Measurements from ENCODE around the gene AQP12B.

AQP12B gene

DNA sequence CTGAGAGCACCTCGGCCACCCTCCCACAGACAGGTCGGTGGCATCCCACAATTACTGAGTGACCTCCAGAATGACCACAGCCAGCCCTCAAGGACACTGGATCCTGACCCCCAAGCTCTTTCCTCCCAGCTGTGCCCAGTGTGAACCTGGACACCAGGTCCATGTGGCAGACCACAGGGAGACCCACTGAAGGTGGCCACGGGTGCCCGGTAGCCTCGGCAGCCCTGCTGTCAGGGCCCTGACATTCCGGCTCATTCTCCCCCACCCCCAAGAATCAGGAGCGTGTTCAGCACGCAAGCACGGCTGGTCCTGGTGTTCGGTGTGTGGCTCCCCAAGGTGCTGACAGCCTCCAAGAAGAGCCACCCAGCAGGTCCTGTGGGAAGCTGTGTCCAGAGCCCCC, 41.7 kb upstream of the AQP12B start:
- H3K36me3 ChIP-seq (ENCODE audit: insufficient read depth, low read length): no peaks in the 10 kb centered on the region
- no peak overlapping the region for H3K4me3 ChIP-seq (ENCODE audit: low read depth in 1 of 2, low read length in 2 of 2)
- no peaks in the 10 kb centered on the region for H3K27me3 ChIP-seq (ENCODE audit: control insufficient read depth in 1 of 2, insufficient read depth in 2 of 2, low read length in 2 of 2)
- H3K27ac ChIP-seq (ENCODE audit: low read depth, low read length): no peak overlapping the region
- H3K9ac ChIP-seq (ENCODE audit: low read length): no peak overlapping the region
- no peaks in the 10 kb centered on the region for H3K9me3 ChIP-seq (ENCODE audit: low read length)
- H3K4me1 ChIP-seq (ENCODE audit: insufficient read depth, low read length): no peaks in the 10 kb centered on the region

GRCh38 chr2:240723851-240724250, 41.2 kb upstream of the AQP12B start:
- no peaks in the 10 kb centered on the region for H3K27me3 ChIP-seq (ENCODE audit: control insufficient read depth in 1 of 2, insufficient read depth in 2 of 2, low read length in 2 of 2)
- no peak overlapping the region for H3K27ac ChIP-seq (ENCODE audit: low read depth, low read length)
- no peaks in the 10 kb centered on the region for H3K9me3 ChIP-seq (ENCODE audit: low read length)
- no peak overlapping the region for H3K9ac ChIP-seq (ENCODE audit: low read length)
- no peak overlapping the region for H3K4me3 ChIP-seq (ENCODE audit: low read depth in 1 of 2, low read length in 2 of 2)
- no peaks in the 10 kb centered on the region for H3K4me1 ChIP-seq (ENCODE audit: insufficient read depth, low read length)
- H3K36me3 ChIP-seq (ENCODE audit: insufficient read depth, low read length): no peaks in the 10 kb centered on the region

DNA sequence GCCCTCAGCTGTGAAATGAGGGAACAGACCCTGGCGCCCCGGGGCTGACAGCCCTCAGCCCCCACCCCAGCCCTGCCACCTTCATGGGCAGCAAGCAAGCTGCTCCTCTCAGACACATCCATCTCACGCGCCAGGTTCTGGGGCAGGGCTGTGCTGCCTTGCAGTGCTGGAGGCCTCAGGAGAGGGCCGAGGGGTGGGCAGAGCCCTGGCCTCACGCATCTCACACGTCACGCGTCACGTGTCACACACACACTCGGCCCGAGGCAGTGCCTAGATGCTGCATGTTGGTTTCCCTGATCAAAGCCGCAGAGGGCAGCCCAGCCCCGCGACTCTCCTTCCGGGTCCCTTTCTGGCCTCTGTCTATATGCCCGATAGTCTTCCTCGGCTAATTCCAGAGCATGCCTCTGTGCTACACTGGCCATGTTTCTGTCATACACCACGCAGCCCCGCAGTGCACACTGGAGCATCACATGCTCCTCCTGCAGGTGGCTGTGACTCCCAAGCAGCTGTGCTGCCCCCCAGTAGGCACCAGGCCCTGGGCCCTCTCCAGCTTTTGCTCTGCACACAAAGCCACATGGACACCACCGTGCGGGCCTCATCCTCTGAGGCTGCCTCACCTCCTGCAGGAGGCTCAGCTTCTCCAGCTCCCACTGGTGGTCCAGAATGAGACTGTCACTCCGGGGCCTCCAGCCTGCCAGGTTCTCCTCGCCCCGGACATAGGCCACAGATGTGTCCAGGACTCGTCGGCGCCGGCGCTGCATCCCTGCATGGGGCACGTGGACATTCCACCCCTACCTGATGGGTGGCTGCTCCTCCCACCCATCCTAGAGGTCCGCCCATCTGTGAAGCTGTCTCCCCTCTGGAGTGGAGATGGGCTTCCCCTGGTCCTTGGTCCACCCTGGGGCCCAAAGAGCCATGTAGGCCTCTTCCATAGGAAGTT, 40.4 kb upstream of the AQP12B start:
- H3K27ac ChIP-seq (ENCODE audit: low read depth, low read length): no peak overlapping the region
- no peaks in the 10 kb centered on the region for H3K36me3 ChIP-seq (ENCODE audit: insufficient read depth, low read length)
- H3K27me3 ChIP-seq (ENCODE audit: control insufficient read depth in 1 of 2, insufficient read depth in 2 of 2, low read length in 2 of 2): no peaks in the 10 kb centered on the region

GRCh38 chr2:240722376-240722775, 39.7 kb upstream of the AQP12B start:
- no peak overlapping the region for H3K4me3 ChIP-seq (ENCODE audit: low read depth in 1 of 2, low read length in 2 of 2)
- no peaks in the 10 kb centered on the region for H3K9me3 ChIP-seq (ENCODE audit: low read length)
- no peaks in the 10 kb centered on the region for H3K4me1 ChIP-seq (ENCODE audit: insufficient read depth, low read length)
- no peaks in the 10 kb centered on the region for H3K36me3 ChIP-seq (ENCODE audit: insufficient read depth, low read length)
- H3K27me3 ChIP-seq (ENCODE audit: control insufficient read depth in 1 of 2, insufficient read depth in 2 of 2, low read length in 2 of 2): no peaks in the 10 kb centered on the region
- H3K27ac ChIP-seq (ENCODE audit: low read depth, low read length): no peak overlapping the region
- H3K9ac ChIP-seq (ENCODE audit: low read length): no peak overlapping the region

More for the DNA sequence above, 40.4 kb upstream of the AQP12B start:
- H3K4me1 ChIP-seq (ENCODE audit: insufficient read depth, low read length): no peaks in the 10 kb centered on the region
- no peaks in the 10 kb centered on the region for H3K9me3 ChIP-seq (ENCODE audit: low read length)
- no peak overlapping the region for H3K4me3 ChIP-seq (ENCODE audit: low read depth in 1 of 2, low read length in 2 of 2)
- H3K9ac ChIP-seq (ENCODE audit: low read length): no peak overlapping the region

- H3K9me3 ChIP-seq (ENCODE audit: low read length): no peaks in the 10 kb centered on the region
- H3K27me3 ChIP-seq (ENCODE audit: control insufficient read depth in 1 of 2, insufficient read depth in 2 of 2, low read length in 2 of 2): no peaks in the 10 kb centered on the region
- no peak overlapping the region for H3K9ac ChIP-seq (ENCODE audit: low read length)
- H3K4me1 ChIP-seq (ENCODE audit: insufficient read depth, low read length): no peaks in the 10 kb centered on the region
- no peak overlapping the region for H3K4me3 ChIP-seq (ENCODE audit: low read depth in 1 of 2, low read length in 2 of 2)
- H3K36me3 ChIP-seq (ENCODE audit: insufficient read depth, low read length): no peaks in the 10 kb centered on the region
- no peak overlapping the region for H3K27ac ChIP-seq (ENCODE audit: low read depth, low read length)
Measured at GRCh38 chr2:240721596-240722180, 39.0 kb upstream of the AQP12B start.

DNA sequence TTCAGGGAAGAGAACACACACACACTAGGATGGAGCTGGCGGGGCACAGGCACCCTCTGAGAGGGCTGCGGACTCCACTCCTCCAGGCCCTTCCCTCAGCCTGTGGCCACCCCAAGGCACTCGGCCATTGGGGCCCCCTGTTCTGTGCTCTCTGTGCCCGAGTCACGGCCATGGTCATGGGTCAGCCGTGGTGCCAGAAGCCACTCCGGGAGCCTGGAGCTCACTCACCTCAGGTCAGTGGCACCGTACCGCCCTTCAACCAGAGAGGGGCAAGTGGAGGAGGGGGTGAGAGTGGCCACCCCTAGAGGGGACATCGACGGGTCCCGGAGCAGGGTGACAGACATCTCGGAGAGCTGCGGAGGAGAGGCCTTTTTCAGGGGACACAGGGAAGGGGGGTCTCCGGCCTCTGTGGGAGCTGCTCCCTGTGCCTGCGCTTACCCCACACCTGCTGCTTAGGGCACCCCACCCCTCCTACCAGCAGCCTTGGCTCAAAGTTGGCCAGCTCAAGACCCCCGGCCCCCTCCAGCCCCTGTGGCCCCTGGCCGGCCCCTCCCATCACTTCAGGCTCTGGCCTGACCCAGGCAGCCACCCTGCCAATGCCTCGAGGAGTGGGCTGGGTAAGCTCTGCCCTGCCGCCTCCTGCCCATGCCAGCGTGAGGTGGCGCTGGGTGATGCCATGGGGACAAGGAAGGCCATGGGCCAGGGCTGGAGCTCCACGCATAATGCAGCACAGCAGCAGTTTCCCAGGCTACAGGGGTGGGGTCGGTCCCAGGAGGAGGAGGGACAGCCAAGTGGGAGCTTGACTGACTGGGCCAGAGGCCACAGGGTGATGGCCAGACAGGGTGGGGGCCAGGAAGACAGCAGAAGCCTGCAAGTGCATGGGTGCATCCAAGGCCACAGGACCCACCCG, 38.3 kb upstream of the AQP12B start:
- no peaks in the 10 kb centered on the region for H3K36me3 ChIP-seq (ENCODE audit: insufficient read depth, low read length)
- H3K4me1 ChIP-seq (ENCODE audit: insufficient read depth, low read length): no peaks in the 10 kb centered on the region
- no peak overlapping the region for H3K27ac ChIP-seq (ENCODE audit: low read depth, low read length)
- H3K4me3 ChIP-seq (ENCODE audit: low read depth in 1 of 2, low read length in 2 of 2): no peak overlapping the region
- H3K9ac ChIP-seq (ENCODE audit: low read length): no peak overlapping the region
- no peaks in the 10 kb centered on the region for H3K9me3 ChIP-seq (ENCODE audit: low read length)
- no peaks in the 10 kb centered on the region for H3K27me3 ChIP-seq (ENCODE audit: control insufficient read depth in 1 of 2, insufficient read depth in 2 of 2, low read length in 2 of 2)

- H3K9me3 ChIP-seq (ENCODE audit: low read length): no peaks in the 10 kb centered on the region
- H3K27me3 ChIP-seq (ENCODE audit: control insufficient read depth in 1 of 2, insufficient read depth in 2 of 2, low read length in 2 of 2): no peaks in the 10 kb centered on the region
- H3K4me3 ChIP-seq (ENCODE audit: low read depth in 1 of 2, low read length in 2 of 2): no peak overlapping the region
- H3K4me1 ChIP-seq (ENCODE audit: insufficient read depth, low read length): no peaks in the 10 kb centered on the region
- no peaks in the 10 kb centered on the region for H3K36me3 ChIP-seq (ENCODE audit: insufficient read depth, low read length)
- H3K9ac ChIP-seq (ENCODE audit: low read length): no peak overlapping the region
- no peak overlapping the region for H3K27ac ChIP-seq (ENCODE audit: low read depth, low read length)
Measured at GRCh38 chr2:240719676-240720545, 37.2 kb upstream of the AQP12B start.

- H3K4me1 ChIP-seq (ENCODE audit: insufficient read depth, low read length): no peaks in the 10 kb centered on the region
- no peaks in the 10 kb centered on the region for H3K27me3 ChIP-seq (ENCODE audit: control insufficient read depth in 1 of 2, insufficient read depth in 2 of 2, low read length in 2 of 2)
- no peaks in the 10 kb centered on the region for H3K9me3 ChIP-seq (ENCODE audit: low read length)
- no peak overlapping the region for H3K9ac ChIP-seq (ENCODE audit: low read length)
- no peak overlapping the region for H3K4me3 ChIP-seq (ENCODE audit: low read depth in 1 of 2, low read length in 2 of 2)
- H3K27ac ChIP-seq (ENCODE audit: low read depth, low read length): no peak overlapping the region
- H3K36me3 ChIP-seq (ENCODE audit: insufficient read depth, low read length): no peaks in the 10 kb centered on the region
Measured at GRCh38 chr2:240718896-240719490, 36.3 kb upstream of the AQP12B start.

DNA sequence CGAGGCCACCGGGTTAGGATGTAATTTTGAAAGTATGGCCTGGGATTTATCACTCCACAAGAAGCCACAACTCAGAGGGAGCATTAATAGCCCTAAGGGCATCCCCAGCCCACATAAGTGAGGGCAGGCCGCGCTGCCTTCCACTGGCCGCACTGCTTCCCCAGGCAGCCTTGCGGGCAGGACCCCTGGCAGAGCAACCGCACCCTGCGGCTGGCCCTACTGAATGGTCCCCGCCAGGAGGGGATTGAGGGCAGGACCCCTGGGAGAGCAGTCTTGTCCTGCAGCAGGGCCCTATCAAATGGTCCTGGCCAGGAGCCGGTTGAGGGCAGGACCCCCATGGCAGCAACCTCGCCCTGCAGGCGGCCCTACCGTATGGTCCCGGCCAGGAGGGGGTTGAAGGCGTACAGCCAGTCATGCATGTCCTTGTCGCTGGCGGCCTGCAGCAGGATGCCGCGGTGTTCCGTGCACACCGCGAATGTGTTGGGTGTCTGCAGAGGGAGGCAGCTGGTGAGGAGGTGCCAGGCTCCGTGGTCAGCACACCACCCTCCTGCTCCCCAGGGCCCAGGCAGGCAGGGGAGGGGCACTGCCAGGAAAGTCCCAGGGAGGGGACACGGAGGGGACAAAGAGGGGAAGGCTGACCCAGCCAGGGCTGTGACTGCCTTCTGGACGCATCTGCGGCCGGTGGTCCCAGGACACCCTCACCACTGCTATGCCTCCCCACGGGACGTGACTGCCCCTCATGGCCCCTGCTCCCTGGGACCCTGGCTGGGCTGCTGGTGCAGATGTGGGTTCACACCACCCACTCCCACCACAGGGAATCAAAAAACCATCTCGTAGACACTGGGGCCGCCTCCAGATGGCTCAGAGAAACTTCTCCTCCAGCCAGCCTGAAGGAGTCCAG, 35.2 kb upstream of the AQP12B start:
- Histone ChIP-seq H3K4me1 (ENCODE audit: insufficient read depth, low read length) (no peaks in the 10 kb centered on the region), H3K36me3 (ENCODE audit: insufficient read depth, low read length) (no peaks in the 10 kb centered on the region), H3K9me3 (ENCODE audit: low read length) (no peaks in the 10 kb centered on the region), H3K9ac (ENCODE audit: low read length) (no peak overlapping the region), H3K27me3 (ENCODE audit: control insufficient read depth in 1 of 2, insufficient read depth in 2 of 2, low read length in 2 of 2) (no peaks in the 10 kb centered on the region), H3K27ac (ENCODE audit: low read depth, low read length) (no peak overlapping the region), H3K4me3 (ENCODE audit: low read depth in 1 of 2, low read length in 2 of 2) (no peak overlapping the region)

DNA sequence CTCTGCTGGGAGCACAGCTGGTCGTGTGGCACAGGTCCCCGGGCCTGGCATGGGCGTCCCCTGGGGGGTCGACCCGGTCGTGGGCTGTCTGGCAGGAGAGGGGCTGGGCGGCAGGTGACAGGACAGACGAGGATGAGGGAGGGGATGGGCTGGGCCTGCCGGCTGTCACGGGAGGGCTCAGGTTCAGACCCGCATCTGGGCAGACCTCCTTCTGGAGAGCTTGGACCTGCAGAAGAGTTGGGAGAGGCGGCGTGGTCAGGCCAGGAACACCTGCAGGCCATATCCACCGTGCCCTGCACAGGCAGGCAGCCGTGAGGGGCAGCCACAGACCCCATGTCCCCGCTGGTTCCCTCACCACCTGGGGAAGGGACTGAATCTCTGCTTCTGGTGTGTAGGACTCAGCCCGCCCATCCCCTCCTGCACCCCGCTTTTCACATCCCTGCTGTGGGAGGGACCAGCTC, 34.5 kb upstream of the AQP12B start:
- H3K4me3 ChIP-seq (ENCODE audit: low read depth in 1 of 2, low read length in 2 of 2): no peak overlapping the region
- H3K9ac ChIP-seq (ENCODE audit: low read length): no peak overlapping the region
- H3K36me3 ChIP-seq (ENCODE audit: insufficient read depth, low read length): no peaks in the 10 kb centered on the region
- H3K9me3 ChIP-seq (ENCODE audit: low read length): no peaks in the 10 kb centered on the region
- no peaks in the 10 kb centered on the region for H3K27me3 ChIP-seq (ENCODE audit: control insufficient read depth in 1 of 2, insufficient read depth in 2 of 2, low read length in 2 of 2)
- no peaks in the 10 kb centered on the region for H3K4me1 ChIP-seq (ENCODE audit: insufficient read depth, low read length)
- no peak overlapping the region for H3K27ac ChIP-seq (ENCODE audit: low read depth, low read length)

All from muscle layer of colon (tissue), 2 donors.